Loucy (cell line): Measurements from ENCODE around the gene LIN9.

ENCODE experiments used
- EZH2phosphoT487 ChIP-seq: fragments of 200-600 bp; IDR thresholded peaks from 2 replicates; pipeline ENCODE4 v1.6.1; 2018; ENCODE audit warnings: antibody characterized with exemption, mild to moderate bottlenecking, moderate library complexity, borderline replicate concordance
- TF ChIP-seq, protein P1 (sequence below): fragments of 200-600 bp; sonication (generic); conservative IDR thresholded peaks from 2 replicates; pipeline ENCODE4 v1.5.1; 2014; ENCODE audit warnings: mild to moderate bottlenecking, antibody characterized with exemption, low read length

GRCh38 chr1:226329237-226329636 lies 20.3 kb upstream of the LIN9 start:
- TF ChIP-seq EZH2phosphoT487: no peak
- TF ChIP-seq, protein P1, sequence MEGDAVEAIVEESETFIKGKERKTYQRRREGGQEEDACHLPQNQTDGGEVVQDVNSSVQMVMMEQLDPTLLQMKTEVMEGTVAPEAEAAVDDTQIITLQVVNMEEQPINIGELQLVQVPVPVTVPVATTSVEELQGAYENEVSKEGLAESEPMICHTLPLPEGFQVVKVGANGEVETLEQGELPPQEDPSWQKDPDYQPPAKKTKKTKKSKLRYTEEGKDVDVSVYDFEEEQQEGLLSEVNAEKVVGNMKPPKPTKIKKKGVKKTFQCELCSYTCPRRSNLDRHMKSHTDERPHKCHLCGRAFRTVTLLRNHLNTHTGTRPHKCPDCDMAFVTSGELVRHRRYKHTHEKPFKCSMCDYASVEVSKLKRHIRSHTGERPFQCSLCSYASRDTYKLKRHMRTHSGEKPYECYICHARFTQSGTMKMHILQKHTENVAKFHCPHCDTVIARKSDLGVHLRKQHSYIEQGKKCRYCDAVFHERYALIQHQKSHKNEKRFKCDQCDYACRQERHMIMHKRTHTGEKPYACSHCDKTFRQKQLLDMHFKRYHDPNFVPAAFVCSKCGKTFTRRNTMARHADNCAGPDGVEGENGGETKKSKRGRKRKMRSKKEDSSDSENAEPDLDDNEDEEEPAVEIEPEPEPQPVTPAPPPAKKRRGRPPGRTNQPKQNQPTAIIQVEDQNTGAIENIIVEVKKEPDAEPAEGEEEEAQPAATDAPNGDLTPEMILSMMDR: no peak
